ENCODE measurements around the gene ZHX3. TPM values are rescaled to one million over a fixed set of nuclear protein-coding genes. Genes with fewer than 3 reads are reported as not detected.
"Not testable (repeated sequence)": the region's sequence is repeated elsewhere in the genome, so short reads cannot be mapped to it uniquely, and the experiment has no call there.

The ZHX3 gene
- total and polyA plus RNA-seq, 10 donors, result 1.6 to 26.7 (median 12.3) TPM

GRCh38 chr20:41316051-41316450 is 1.5 kb downstream of the ZHX3 start:
- Histone ChIP-seq H3K4me1 (peaks cover 10 to 25% (median 17%) of the 10 kb centered on the region in 6 donors), H3K27me3 (replicated peaks in 1 of 7) (no peaks in the 10 kb centered on the region), H3K9me3 (no peaks in the 10 kb centered on the region), H3K36me3 (peaks cover 0 to 8% (median 0%) of the 10 kb centered on the region in 6 donors), H3K4me3 (peak overlapping the region in 1 of 8 donors; percentile 97), H3K27ac (no peak overlapping the region)
- no peak for DNase-seq
- TF ChIP-seq CTCF (IDR thresholded peaks at IDR 0.05 in 8 of 11, conservative IDR thresholded peaks at IDR 0.05 in 3 of 11), result no peak
- WGBS, 5 donors, result 92 to 97% (median 94%) methylated on average over 6 of the region's 6 CpGs
- intact Hi-C loops (cut with DNase I; ENCODE audit: low total_unique reads), result no loop called here

GRCh38 chr20:41314386-41314785 is 3.1 kb downstream of the ZHX3 start:
- Histone ChIP-seq H3K4me1 (peaks cover 10 to 28% (median 17%) of the 10 kb centered on the region in 6 donors), H3K27me3 (replicated peaks in 1 of 7) (no peaks in the 10 kb centered on the region), H3K27ac (no peak overlapping the region), H3K4me3 (no peak overlapping the region), H3K9me3 (no peaks in the 10 kb centered on the region), H3K36me3 (peaks cover 0 to 8% (median 0%) of the 10 kb centered on the region in 6 donors)
- WGBS, 5 donors, result 83 to 93% (median 92%) methylated on average over 2 of the region's 2 CpGs
- TF ChIP-seq CTCF (IDR thresholded peaks at IDR 0.05 in 8 of 11, conservative IDR thresholded peaks at IDR 0.05 in 3 of 11) (no peak), POLR2AphosphoS5 (IDR thresholded peaks at IDR 0.05) (no peak), POLR2A (IDR thresholded peaks at IDR 0.05) (no peak)
- intact Hi-C loops (cut with DNase I; ENCODE audit: low total_unique reads), result no loop called here
- DNase-seq, result no peak

- H3K27me3 ChIP-seq (replicated peaks in 1 of 7); H3K27ac ChIP-seq; H3K9me3 ChIP-seq; H3K4me3 ChIP-seq; DNase-seq; H3K36me3 ChIP-seq; intact Hi-C loops (cut with DNase I; ENCODE audit: low total_unique reads): not testable (repeated sequence)
- WGBS, 5 donors, result 88 to 95% (median 93%) methylated on average over 6 of the region's 6 CpGs
- H3K4me1 ChIP-seq, result peaks cover 10 to 41% (median 12%) of the 10 kb centered on the region in 6 donors
These were observed 5.5 kb downstream of the ZHX3 start for GRCh38 chr20:41312009-41312408.

DNA sequence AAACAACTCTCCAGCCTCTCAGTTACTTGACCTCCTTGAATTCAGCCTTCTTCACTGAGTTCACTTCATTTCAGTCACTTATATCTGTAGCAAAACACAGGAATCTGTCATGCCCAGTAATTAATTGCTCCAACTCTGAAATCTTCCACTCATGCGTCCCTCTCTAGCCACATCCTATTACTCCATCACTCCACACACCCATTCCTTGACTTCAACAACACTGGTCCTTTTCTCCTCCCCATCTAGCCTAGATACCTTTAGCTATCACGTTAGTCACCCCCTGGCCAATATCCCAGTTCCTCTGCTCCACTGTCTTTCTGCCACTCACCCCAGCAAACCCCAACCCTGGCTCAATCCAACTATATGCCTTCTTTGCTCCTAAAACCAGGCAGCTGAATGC is 7.7 kb downstream of the ZHX3 start:
- no peak for DNase-seq
- H3K27me3 ChIP-seq (replicated peaks in 1 of 7), result no peaks in the 10 kb centered on the region
- no peak overlapping the region for H3K4me3 ChIP-seq
- no peaks in the 10 kb centered on the region for H3K9me3 ChIP-seq
- 55 to 91% (median 65%) methylated on average over 2 of the region's 2 CpGs for WGBS, 5 donors
- TF ChIP-seq POLR2A (IDR thresholded peaks at IDR 0.05) (no peak), POLR2AphosphoS5 (IDR thresholded peaks at IDR 0.05) (no peak), CTCF (IDR thresholded peaks at IDR 0.05 in 8 of 11, conservative IDR thresholded peaks at IDR 0.05 in 3 of 11) (no peak)
- peaks cover 0 to 43% (median 7%) of the 10 kb centered on the region in 6 donors for H3K4me1 ChIP-seq
- intact Hi-C loops (cut with DNase I; ENCODE audit: low total_unique reads), result no loop called here
- peaks cover 0 to 8% (median 0%) of the 10 kb centered on the region in 6 donors for H3K36me3 ChIP-seq
- no peak overlapping the region for H3K27ac ChIP-seq

Measured in spleen (tissue), 11 donors.